ENCODE measurements around the gene MCF2.
"Not testable (repeated sequence)": the region's sequence is repeated elsewhere in the genome, so short reads cannot be mapped to it uniquely, and the experiment has no call there.

The MCF2 gene

DNA sequence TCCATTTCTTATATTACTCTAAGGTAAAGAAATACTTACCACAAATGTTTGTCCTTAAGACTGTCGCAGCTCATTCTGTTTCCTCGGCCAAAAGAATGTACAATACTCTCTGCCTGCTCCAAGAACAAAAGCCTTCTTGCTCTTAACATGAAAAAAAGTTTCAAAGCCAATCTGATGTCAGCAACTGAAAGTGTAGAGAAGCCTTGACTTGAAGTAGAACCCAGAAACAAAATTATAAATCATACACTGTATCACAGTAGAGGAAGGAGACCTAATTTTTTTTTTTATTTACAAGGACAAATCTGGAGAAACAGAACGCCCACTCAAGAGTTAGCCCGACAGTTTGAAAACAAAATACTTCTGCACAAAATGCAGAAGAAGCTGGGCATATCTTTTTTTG lies at the start of gene MCF2:
Gene MCF2, minus strand, starts transcription at position 101 of the 400 bp plus-strand sequence. CDS start 56,423 bp downstream, outside the sequence.
- no peak for DNase-seq (ENCODE audit: insufficient read length, low spot score)
- FAIRE-seq = no peak

GRCh38 chrX:139751053-139751452 lies 43.1 kb upstream of the MCF2 start:
- DNase-seq (ENCODE audit: insufficient read length, low spot score) (no peak), FAIRE-seq (no peak)

- FAIRE-seq = no peak
- no peak for DNase-seq (ENCODE audit: insufficient read length, low spot score)
Observed at GRCh38 chrX:139750390-139750789, 42.4 kb upstream of the MCF2 start.

GRCh38 chrX:139739138-139739537 lies 31.2 kb upstream of the MCF2 start:
- no peak for FAIRE-seq
- DNase-seq (ENCODE audit: insufficient read length, low spot score) = no peak

DNA sequence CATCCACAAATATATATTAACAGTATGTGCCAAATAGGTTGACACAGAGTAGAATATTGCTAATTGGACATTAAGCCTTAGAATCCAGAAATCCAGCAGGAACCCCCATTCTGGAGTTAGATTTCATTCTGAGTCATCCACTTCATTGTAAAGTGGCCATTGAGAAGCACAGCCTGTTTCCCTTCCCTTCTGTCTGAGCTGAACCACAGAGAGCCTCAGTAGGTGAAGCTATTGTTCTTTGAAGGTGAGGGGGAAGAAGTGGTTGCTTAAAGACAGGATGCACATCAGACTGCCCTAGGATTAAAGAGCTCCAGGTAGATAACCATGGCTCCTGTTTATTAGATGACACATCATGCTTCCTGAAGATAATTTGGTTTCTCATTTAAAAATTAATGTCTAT lies 30.6 kb upstream of the MCF2 start:
- no peak for DNase-seq (ENCODE audit: insufficient read length, low spot score)

GRCh38 chrX:139736151-139736550 lies 28.2 kb upstream of the MCF2 start:
- no peak for FAIRE-seq
- DNase-seq (ENCODE audit: insufficient read length, low spot score) = no peak

More for the DNA sequence above, 30.6 kb upstream of the MCF2 start:
- FAIRE-seq = no peak

GRCh38 chrX:139734996-139735395 lies 27.0 kb upstream of the MCF2 start:
- no peak for DNase-seq (ENCODE audit: insufficient read length, low spot score)
- no peak for FAIRE-seq

DNA sequence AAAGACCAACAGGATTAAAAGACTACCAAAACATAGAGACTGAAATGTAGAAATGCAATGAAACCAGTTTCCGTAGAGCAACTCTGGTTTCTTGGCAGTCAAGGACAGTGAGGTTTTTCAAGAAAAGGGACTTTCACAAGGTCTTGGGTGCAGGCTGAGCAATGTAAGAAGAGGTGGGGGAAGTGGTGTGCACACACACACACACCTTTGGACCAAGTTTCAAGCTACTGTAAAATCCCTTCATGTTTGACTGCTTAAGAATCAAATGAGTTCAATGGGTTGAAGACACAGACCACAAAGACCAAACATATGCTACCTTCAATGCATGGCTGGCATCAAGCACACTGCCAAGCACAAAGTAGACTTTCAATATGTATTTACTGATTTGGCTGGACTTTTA lies 17.8 kb upstream of the MCF2 start:
- no peak for FAIRE-seq

GRCh38 chrX:139724626-139725025 lies 16.7 kb upstream of the MCF2 start:
- no peak for DNase-seq (ENCODE audit: insufficient read length, low spot score)
- FAIRE-seq = no peak

More for the DNA sequence above, 17.8 kb upstream of the MCF2 start:
- no peak for DNase-seq (ENCODE audit: insufficient read length, low spot score)

- FAIRE-seq = no peak
Observed at GRCh38 chrX:139720979-139721378, 13.0 kb upstream of the MCF2 start.

DNA sequence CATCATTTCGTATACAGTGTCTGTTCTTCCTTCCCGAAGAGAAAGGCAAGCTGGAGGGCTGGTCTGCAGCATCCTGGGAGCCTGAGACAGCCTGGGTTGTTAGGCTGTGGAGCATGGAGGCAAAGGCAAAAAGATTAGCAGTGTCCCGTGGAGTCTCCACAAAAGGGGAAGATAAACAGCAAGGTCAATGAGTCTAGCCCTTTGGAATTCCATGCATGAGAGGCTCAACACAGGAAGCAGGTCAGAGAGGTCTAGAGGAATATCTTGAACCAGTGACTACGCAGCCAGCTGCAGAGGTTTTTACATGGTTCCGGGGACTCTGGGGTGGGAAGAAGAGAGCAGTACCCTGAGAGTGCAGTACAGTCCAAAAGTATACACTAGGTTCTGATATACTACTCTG lies 12.2 kb upstream of the MCF2 start:
- no peak for FAIRE-seq
- peak; percentile 3 for DNase-seq (ENCODE audit: insufficient read length, low spot score)

More at GRCh38 chrX:139720979-139721378, 13.0 kb upstream of the MCF2 start:
- no peak for DNase-seq (ENCODE audit: insufficient read length, low spot score)

DNA sequence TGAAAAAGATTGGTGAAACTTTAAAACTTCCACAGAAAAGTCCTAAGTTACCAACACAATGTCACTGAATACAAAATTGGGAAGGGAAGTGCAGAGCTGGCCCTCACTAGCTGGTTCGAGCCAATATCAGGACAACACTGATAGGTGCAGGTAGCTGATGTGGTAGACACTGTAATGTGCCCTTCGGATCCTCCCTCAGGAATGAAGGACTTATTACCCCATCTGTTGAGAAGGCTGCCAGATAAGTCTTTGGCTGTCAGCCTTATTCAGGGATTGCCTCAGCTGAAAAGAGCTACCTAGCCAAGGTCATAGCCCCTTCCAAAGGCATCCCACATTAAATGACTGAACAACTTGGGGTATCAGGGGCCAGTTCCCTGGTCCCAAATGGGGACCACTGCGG lies 5.3 kb downstream of the MCF2 start:
- no peak for FAIRE-seq
- no peak for DNase-seq (ENCODE audit: insufficient read length, low spot score)

GRCh38 chrX:139692908-139693307 lies 15.1 kb downstream of the MCF2 start:
- DNase-seq (ENCODE audit: insufficient read length, low spot score) = no peak
- no peak for FAIRE-seq

DNA sequence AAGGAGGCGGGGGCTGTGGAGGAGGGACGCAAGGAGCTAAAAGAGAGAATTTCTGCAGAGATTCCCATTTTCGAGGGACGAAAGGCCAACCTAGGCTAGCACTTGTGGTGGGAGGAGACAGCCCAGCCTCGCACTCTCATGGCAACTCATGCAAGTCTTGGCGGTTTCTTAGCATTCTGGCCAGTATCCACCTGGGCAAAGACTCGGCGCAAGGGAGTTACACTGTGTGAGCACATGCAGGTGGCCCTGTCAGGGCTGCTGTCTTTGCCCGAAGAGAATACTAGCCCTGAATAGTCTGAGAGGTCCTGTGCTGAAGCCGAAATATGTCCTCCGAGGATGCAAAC lies 15.5 kb downstream of the MCF2 start:
- FAIRE-seq (no peak), DNase-seq (ENCODE audit: insufficient read length, low spot score) (no peak)

GRCh38 chrX:139691843-139692505 lies 16.0 kb downstream of the MCF2 start:
- DNase-seq (ENCODE audit: insufficient read length, low spot score) (no peak), FAIRE-seq (no peak)

DNA sequence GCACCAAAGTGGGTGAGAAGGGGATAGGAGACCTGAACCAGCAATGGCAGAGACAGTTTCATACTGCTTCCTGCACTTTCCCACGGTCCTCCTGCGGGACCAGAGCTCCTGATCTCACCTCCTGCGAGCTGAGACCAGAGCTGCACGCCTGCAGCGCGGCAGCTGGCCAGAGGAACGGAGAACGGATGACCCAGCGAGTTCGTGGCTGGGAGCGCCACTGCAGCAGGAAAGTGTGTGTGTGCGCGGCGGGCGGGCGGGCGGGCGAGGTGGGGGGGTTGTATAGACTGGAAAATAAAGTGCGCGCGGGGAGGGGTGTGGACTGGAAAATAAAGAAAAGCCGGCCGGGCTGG lies 16.5 kb downstream of the MCF2 start:
- DNase-seq (ENCODE audit: insufficient read length, low spot score) (no peak), FAIRE-seq (no peak)

DNA sequence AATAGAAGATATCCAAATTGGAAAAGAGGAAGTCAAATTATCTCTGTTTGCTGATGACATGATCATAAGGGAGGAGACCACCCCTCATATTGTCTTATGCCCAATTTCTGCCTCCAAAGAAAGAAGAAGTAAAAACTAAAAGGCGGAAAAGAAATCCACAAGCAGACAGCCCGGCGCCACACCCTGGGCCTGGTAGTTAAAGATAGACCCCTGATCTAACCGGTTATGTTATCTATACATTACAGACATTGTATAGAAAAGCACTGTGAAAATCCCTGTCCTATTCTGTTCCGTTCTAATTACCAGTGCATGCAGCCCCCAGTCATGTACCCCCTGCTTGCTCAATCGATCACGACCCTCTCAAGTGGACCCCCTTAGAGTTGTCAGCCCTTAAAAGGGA lies 22.8 kb downstream of the MCF2 start:
- not testable (repeated sequence) for FAIRE-seq; DNase-seq (ENCODE audit: insufficient read length, low spot score)

DNA sequence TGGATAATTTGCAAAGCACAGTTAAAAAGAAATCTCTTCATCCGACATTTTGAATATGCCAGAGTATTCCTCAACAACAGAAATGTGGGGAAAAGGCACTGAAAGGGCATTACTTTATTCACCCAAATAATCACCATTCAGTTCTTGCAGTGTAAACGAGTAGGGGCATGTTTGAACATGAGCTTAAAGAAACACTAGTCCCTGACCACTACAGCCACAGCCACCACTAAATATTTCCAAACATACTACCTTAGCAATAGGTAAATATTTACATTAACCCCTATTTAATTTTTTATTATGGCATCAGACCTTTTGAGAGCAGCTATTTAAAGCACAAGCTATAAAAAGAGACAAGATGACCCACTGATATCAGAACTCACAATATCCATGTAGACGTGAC lies 27.6 kb downstream of the MCF2 start:
- no peak for FAIRE-seq
- no peak for DNase-seq (ENCODE audit: insufficient read length, low spot score)

DNA sequence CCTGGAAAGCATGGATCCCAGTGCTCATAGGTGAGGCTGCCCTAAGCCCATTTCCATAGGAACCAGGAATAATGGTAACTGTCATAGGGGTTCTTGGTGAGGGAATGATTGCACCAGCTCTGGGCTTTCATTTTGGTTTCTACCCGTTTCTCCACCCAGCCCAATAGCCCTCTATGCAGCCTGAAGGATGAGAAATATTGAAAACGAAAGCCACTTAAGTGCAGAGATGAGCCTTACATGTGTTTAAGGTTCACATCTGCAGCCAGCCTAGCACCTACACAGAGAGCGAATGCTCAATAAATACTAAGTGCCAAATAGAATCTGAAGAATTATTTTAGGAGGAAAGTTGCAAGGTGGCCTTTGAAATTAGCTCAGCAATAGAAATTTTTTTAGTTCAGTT lies 60.4 kb downstream of the MCF2 start:
- no peak for FAIRE-seq
- no peak for DNase-seq (ENCODE audit: insufficient read length, low spot score)

DNA sequence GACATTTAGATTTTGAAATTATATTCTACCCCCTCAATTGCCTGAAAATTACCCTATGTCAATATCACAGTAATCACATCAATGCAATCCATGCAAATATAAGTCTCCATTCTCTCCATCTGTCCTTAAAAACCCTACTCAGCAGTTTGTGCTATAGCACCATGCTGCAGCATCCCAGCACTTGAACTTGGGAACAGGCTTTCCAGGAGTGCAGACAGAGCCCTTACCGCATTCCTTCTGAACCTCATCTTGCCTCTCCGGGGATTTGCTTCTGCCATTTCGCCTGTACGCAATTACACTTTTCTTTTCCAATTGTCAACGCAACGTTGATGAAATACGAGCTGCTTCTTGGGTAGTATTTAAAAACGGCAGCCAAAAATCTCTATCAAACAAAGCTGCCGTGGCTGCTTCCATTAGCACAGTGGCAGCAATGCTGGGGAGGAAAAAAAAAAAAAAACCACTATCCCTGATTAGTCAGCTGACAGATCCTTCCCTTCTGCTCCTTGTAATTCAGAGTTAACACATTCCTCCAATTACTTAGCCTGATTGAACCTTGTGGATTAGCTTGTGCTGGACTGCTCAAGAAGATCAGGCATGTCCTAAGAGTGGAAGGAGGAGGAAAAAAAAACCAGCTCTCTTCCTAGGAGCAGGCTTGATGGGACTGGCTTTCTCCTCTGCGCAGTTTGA lies 65.6 kb downstream of the MCF2 start:
- FAIRE-seq = no peak

GRCh38 chrX:139640259-139640658 lies 67.7 kb downstream of the MCF2 start:
- FAIRE-seq = no peak
- DNase-seq (ENCODE audit: insufficient read length, low spot score) = no peak

More for the DNA sequence above, 65.6 kb downstream of the MCF2 start:
- DNase-seq (ENCODE audit: insufficient read length, low spot score) = no peak

DNA sequence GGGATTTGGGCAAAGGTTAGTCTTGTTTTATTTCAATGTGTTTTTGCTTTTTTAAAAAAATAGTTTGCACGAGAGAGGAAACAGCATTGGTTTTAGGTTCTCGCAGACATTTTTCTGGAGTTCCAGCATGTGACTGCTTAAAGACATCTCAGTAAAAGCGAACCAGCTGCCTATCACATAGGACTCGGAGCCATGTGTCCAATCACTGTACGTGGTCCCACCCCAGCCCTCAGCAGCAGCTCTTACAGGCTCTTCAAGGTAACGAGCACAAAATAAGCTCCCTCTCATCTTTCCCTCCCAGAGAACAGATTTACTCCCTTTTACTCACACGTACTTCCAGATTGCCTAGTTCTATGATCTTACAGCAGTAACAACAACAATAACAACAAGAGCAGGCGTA lies 68.7 kb downstream of the MCF2 start:
- DNase-seq (ENCODE audit: insufficient read length, low spot score) (no peak), FAIRE-seq (no peak)

GRCh38 chrX:139600105-139600504 lies 107.9 kb downstream of the MCF2 start:
- DNase-seq (ENCODE audit: insufficient read length, low spot score) = no peak
- no peak for FAIRE-seq
